ENCODE results near the gene MRPS2.
"Not testable (repeated sequence)": the region's sequence is repeated elsewhere in the genome, so short reads cannot be mapped to it uniquely, and the experiment has no call there.

MRPS2 gene

GRCh38 chr9:135531096-135531495, 30.6 kb downstream of the MRPS2 start:
- DNase-seq (ENCODE audit: low read depth) = no peak

GRCh38 chr9:135533113-135533512, 32.6 kb downstream of the MRPS2 start:
- DNase-seq (ENCODE audit: low read depth) = no peak

DNA sequence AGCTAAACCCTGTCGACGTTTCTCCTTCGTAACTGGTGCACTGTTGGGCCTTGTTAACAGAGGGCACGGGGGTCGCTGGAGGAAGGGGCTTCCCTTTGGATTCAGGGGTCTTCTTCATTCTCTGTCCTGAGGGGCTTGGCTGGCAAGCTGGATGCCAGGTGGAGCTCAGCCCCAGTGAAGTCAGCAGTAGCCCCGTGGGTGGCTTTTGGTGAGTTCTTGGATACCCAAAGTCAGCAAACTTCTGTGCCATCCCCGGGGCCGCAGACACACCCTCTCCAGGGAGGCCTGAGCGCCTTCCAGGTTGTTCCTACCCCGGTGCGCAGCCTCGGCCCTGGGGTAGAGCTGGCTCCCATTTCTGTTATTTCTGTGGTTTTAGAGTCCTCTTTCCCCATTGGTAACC, 33.2 kb downstream of the MRPS2 start:
- no peak for DNase-seq (ENCODE audit: low read depth)

GRCh38 chr9:135534192-135534711, 33.8 kb downstream of the MRPS2 start:
- not testable (repeated sequence) for DNase-seq (ENCODE audit: low read depth)

- DNase-seq (ENCODE audit: low read depth) = not testable (repeated sequence)
Measured at GRCh38 chr9:135534826-135535225, 34.3 kb downstream of the MRPS2 start.

GRCh38 chr9:135535631-135536030, 35.1 kb downstream of the MRPS2 start:
- DNase-seq (ENCODE audit: low read depth) = not testable (repeated sequence)

DNA sequence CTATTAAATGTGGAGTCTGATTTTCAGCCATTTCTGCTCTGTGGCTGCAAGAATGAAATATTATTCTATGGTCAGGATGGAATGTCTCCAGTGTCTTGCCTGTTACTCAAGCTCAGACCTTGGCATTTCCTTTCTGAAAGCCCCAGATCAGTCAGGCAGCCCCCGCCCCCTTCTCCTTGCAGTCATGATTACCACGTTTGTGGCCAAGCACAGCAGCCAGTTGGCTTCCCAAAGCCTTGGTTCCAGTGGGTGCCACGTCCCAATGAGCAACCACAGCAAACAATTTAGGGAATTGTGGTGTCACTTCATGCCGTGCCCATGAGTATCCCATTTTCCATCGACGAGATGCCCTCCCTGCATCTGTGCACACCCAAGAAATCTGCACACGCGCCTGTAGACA, 35.7 kb downstream of the MRPS2 start:
- DNase-seq (ENCODE audit: low read depth) = no peak

DNA sequence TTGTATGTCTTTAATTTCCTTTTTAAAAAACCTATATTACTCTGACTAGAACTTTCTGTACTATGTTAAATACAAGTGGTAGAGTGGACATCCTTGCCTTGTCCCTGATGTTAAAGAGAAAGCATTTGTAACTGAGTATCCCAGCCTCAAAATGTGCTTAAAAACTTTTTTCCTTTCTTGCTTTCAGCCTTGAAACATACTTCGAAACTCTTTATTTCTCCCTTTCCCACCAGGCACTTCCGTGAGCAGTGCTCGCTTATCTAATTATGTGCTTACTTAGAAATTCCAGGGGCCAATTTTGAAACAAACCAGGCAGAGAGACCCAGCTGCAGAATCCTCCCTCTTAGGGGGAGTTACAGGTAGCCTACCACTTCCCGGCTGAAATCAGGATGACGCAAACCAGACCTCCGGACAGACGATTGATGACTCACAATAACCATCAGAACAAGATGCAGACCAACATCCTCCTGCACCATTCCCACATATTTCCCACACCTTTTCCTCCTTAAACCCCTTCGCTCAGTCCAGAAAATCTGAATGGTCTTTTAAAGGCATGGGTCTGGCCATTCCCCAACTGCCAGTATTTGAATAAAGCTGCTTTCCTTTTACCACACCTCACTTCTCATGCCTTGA, 42.9 kb downstream of the MRPS2 start:
- not testable (repeated sequence) for DNase-seq (ENCODE audit: low read depth)

GRCh38 chr9:135544981-135545635, 44.6 kb downstream of the MRPS2 start:
- DNase-seq (ENCODE audit: low read depth) = no peak

DNA sequence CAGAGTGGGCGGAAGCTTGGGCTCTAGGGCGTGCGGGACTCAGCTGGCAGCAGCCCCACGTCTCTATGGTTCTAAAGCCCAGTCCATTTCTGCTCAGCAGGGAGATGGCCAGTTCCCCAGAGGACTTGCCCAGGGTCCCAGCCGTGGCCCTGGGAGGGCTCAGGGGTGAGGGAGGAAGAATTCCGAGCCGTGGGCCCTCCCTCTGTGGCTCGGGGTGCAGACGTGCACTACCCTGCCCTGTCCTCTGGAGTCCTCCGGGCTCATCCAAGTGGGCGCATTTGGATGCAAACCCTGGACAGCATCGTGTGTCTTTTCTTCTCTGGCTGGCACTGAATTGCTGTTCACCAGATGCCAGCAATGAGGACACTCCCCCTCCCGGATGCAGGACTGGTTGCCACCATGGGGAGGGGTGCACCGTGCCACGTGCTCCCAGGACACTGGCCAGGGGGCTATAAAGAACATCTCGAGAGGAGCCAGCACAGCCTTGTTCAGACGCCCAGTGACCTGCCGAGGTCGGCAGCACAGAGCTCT, 45.2 kb downstream of the MRPS2 start, which contains the start of gene OBP2A:
Gene OBP2A, plus strand, starts transcription at position 481 of the 531 bp plus-strand sequence. CDS start 55 bp downstream, outside the sequence.
- not testable (repeated sequence) for DNase-seq (ENCODE audit: low read depth)

GRCh38 chr9:135546792-135547617, 46.5 kb downstream of the MRPS2 start:
- DNase-seq (ENCODE audit: low read depth) = not testable (repeated sequence)

DNA sequence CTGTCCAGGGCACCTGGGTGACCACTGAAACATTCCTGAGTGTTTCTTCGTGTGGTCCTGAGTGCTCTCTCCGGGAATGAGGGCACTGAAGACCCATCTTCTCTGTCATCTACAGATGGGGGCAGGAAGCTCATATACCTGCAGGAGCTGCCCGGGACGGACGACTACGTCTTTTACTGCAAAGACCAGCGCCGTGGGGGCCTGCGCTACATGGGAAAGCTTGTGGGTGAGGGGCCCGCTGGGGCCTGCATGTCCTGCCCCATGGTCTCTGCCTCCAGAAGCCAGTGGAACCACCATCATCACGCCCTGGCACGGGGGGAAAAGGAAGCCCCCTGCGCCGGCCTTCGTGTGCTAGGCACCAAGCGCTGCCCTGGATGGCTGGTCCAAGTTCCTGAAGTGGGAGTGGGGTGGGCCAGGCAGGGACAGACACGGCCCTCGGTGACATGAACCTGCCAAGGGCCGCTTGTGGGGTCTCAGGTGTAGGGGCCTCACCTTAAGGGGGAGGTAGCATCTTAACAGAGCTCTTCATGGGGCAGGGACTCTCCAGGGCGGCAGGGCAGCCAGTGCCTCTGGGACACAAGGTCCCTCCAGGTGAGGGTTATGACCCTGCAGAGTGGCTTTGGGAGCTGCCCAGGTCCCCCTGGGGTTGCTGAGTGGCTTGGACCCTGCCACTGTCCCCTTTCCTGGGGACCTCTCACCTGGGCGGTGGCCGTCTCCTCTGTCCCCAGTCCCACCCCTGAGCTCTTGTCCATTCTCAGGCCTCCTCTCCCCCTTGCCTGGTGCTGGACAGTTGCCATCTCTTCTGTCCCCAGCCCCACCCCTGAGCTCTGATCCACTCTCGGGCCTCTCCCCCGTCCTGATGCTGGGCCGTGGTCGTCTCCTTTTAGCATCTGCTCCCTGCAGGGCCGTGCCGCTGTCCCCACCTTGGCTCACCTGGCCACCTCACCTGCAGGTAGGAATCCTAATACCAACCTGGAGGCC, 47.6 kb downstream of the MRPS2 start:
- DNase-seq (ENCODE audit: low read depth) = no peak

DNA sequence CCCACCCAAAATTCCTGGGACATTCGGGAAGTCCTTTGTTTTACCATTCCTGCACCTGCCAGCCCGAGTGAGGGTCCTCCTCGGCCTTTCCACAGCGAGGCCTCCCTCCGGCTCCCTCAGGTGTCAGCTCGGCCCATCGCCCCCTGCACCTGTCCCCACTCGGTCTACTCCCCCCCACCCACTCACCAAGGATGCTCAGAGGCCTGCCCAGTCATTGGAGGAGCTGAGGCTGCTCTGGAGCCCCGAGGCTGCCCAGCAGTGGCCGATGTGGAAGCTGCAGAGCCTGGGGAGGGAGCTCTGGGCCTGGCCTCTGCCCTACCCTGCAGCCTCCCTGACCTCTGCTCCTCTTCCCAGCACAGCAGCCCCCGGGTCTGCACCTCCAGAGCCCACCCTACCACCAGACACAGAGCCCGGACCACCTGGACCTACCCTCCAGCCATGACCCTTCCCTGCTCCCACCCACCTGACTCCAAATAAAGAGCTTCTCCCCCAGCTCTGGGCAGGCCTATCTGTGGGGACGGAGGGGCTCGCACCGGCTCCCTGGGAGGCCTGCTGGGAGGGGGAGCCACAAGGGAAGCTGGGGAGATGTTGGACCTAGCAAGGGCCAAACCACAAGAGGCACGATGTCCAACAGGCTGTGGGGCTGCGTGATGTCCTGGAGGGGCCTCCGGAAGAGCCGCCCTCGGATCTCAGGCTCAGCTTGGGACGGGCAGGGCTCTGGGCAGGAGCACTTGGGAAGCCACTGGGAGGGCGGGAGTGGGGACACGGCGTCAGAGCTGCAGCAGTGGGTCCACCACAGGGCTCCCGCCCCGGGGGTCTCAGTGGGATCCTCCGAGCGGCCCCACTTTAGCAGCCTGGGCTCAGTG, 49.2 kb downstream of the MRPS2 start:
- DNase-seq (ENCODE audit: low read depth) = not testable (repeated sequence)

DNA sequence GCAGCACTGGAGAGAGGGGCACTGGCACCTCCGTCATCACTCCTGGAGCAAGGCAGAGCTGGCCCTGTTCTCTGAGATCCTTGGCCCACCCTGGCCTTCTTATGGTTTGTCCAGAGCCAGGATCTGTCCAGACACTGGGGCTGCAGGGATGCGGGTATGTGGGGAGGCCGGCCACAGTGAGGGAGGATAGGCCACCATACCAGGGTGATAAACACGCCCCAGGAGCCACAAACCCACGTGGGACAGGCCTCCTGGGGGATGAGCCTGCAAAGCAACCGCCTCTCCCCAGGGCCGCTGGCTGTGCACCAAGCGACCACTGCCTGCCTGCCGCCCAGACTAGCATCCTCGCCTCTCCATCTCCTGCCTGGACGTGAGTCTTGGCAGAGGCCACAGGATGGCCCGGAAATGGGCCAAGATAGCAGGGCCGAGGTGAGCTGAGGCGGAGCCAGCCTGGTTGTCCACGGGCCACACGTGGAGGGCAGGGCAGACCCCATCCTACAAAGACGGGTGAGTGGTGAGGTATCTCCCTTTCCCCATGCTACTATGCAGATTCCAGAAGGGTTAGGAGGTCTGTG, 49.9 kb downstream of the MRPS2 start:
- DNase-seq (ENCODE audit: low read depth) = no peak

GRCh38 chr9:135551031-135551430, 50.5 kb downstream of the MRPS2 start:
- no peak for DNase-seq (ENCODE audit: low read depth)

DNA sequence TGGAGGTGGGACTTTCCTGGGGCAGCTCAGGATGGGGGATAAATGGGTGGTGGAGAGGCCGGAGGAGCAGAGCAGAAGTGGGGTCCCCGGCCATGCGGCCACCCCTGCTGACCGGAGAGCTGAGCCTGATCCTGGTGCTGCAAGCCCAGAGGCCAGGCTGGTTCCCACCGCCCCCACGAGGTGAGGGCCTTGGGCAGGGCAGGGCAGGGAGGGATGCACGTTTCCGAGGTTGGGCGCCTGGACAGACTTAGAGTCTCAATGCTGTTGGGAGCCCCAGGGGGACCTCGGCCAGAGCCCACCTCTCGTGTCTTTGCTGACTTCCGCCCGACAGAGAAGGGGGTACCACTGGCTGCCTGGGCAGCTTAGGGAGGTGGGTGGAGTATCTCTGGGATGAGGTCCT, 51.0 kb downstream of the MRPS2 start:
- DNase-seq (ENCODE audit: low read depth) = no peak

DNA sequence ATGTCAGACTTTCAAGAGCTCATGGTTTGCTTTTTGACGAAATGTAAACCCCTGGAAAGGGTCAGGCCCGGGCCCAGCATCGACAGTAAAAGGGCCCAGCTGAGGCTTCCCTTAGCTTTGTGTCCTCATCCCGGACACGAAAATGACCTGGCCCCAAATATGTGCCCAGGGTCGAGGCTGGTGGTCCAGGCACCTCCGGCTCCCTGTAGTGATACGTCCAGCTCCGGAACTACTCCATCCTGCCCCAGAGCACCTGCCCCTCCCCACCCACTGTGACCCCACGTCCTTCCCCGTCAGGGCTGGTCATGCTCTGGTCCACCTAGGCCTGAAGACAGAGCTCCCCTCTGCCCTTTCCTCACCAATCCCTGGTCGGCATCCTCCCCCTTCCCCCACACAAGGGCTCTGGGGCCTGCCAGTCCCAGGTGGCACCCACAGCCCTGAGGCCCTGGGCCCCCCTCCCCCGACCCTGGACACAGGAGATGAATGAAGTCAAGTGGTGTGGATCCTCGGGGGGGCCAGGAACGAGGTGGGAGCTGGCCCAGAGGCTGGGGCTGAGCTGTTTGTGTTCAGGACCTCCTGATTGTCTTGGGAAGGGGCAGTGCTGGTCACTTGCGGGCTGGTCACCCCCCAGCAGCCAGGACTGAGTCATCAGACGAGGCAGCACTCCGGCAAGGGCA, 51.7 kb downstream of the MRPS2 start:
- DNase-seq (ENCODE audit: low read depth) = no peak

- no peak for DNase-seq (ENCODE audit: low read depth)
Measured at GRCh38 chr9:135552698-135553171, 52.3 kb downstream of the MRPS2 start.
